ENCODE results near the gene RAD51. TPM values are rescaled to one million over a fixed set of nuclear protein-coding genes. Genes with fewer than 3 reads are reported as not detected.
A peak's percentile ranks its signal among the peaks of the same experiment; 100 is the strongest.

Gene RAD51
- polyA plus RNA-seq, 3 donors: 0.28 to 0.61 TPM; not detected in 1

- peaks cover 34 to 38% of the 10 kb centered on the region in 2 donors for H3K4me1 ChIP-seq (ENCODE audit: control insufficient read depth in 1 of 2, insufficient read depth in 2 of 2, low read length in 2 of 2)
- Mint-ChIP-seq H3K27ac (peak overlapping the region; percentile 31 to 88 (median 80)), H3K36me3 (peaks cover 6 to 15% of the 10 kb centered on the region in 2 donors), H3K4me1 (peaks cover 31% of the 10 kb centered on the region), H3K27me3 (ENCODE audit: low read depth in 3 of 3) (peaks cover 2 to 12% (median 11%) of the 10 kb centered on the region in 3 donors), H3K9me3 (no peaks in the 10 kb centered on the region), H3K4me3 (peak overlapping the region; percentile 85 to 91)
- peak overlapping the region; percentile 95 for H3K4me2 ChIP-seq (replicated peaks; ENCODE audit: extremely low read depth, low read length, poor library complexity, severe bottlenecking)
- H3K27ac ChIP-seq (ENCODE audit: low read depth in 1 of 2, low read length in 2 of 2): peak overlapping the region; percentile 50 to 82
- WGBS (ENCODE audit: insufficient coverage): 26% methylated on average over 42 of the region's 55 CpGs
- intact Hi-C loops (cut with micrococcal nuclease): loop anchor here in 1 of 2 donors (10.0 kb wide), 1 partner anchor 68 kb away; the partner anchor contains the start of gene RAD51
- TF ChIP-seq, protein P1, sequence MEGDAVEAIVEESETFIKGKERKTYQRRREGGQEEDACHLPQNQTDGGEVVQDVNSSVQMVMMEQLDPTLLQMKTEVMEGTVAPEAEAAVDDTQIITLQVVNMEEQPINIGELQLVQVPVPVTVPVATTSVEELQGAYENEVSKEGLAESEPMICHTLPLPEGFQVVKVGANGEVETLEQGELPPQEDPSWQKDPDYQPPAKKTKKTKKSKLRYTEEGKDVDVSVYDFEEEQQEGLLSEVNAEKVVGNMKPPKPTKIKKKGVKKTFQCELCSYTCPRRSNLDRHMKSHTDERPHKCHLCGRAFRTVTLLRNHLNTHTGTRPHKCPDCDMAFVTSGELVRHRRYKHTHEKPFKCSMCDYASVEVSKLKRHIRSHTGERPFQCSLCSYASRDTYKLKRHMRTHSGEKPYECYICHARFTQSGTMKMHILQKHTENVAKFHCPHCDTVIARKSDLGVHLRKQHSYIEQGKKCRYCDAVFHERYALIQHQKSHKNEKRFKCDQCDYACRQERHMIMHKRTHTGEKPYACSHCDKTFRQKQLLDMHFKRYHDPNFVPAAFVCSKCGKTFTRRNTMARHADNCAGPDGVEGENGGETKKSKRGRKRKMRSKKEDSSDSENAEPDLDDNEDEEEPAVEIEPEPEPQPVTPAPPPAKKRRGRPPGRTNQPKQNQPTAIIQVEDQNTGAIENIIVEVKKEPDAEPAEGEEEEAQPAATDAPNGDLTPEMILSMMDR (IDR thresholded peaks at IDR 0.05): no peak
- H2AFZ ChIP-seq (ENCODE audit: insufficient read depth, low read depth, low read length, poor library complexity, severe bottlenecking): peak overlapping the region; percentile 94
- peak in 2 of 3 donors; percentile 13 to 34 for DNase-seq
- H3K4me3 ChIP-seq (replicated peaks in 1 of 3; ENCODE audit: low read depth in 2 of 3, low read length in 3 of 3): peak overlapping the region; percentile 59 to 89 (median 62)
- H3K9me3 ChIP-seq (replicated peaks in 1 of 2; ENCODE audit: control insufficient read depth in 1 of 2, insufficient read depth in 1 of 2, low read length in 2 of 2): no peaks in the 10 kb centered on the region
- no peaks in the 10 kb centered on the region for H3K79me2 ChIP-seq (ENCODE audit: insufficient read depth, low read length)
- H3K36me3 ChIP-seq (replicated peaks in 1 of 2; ENCODE audit: control insufficient read depth in 1 of 2, insufficient read depth in 2 of 2, low read length in 2 of 2): peaks cover 14 to 18% of the 10 kb centered on the region in 2 donors
- no peaks in the 10 kb centered on the region for H4K20me1 ChIP-seq (ENCODE audit: insufficient read depth, low read length)
- no peaks in the 10 kb centered on the region for H3K27me3 ChIP-seq (ENCODE audit: control insufficient read depth in 2 of 2, insufficient read depth in 2 of 2, low read length in 2 of 2)
- peak overlapping the region; percentile 68 for H3K9ac ChIP-seq (ENCODE audit: insufficient read depth, low read length, poor library complexity, severe bottlenecking)
These were observed 68.2 kb downstream of the RAD51 start for GRCh38 chr15:40762919-40763800.

- Mint-ChIP-seq H3K27me3 (ENCODE audit: low read depth in 3 of 3) (peaks cover 2 to 12% (median 11%) of the 10 kb centered on the region in 3 donors), H3K27ac (peak within 1 kb of the TSS; percentile 81 to 97 (median 96)), H3K4me1 (peaks cover 39% of the 10 kb centered on the region), H3K4me3 (peak within 1 kb of the TSS; percentile 85 to 91), H3K9me3 (no peaks in the 10 kb centered on the region), H3K36me3 (peaks cover 11 to 21% of the 10 kb centered on the region in 2 donors)
- WGBS (ENCODE audit: insufficient coverage): under 1% methylated on average over 75 of the region's 75 CpGs
- peak within 1 kb of the TSS; percentile 70 to 82 for H3K27ac ChIP-seq (ENCODE audit: low read depth in 1 of 2, low read length in 2 of 2)
- no peaks in the 10 kb centered on the region for H3K9me3 ChIP-seq (replicated peaks in 1 of 2; ENCODE audit: control insufficient read depth in 1 of 2, insufficient read depth in 1 of 2, low read length in 2 of 2)
- H3K9ac ChIP-seq (ENCODE audit: insufficient read depth, low read length, poor library complexity, severe bottlenecking): peak within 1 kb of the TSS; percentile 68
- TF ChIP-seq, protein P1 (IDR thresholded peaks at IDR 0.05): peak; percentile 57
- peak within 1 kb of the TSS; percentile 94 for H2AFZ ChIP-seq (ENCODE audit: insufficient read depth, low read depth, low read length, poor library complexity, severe bottlenecking)
- H3K4me3 ChIP-seq (replicated peaks in 1 of 3; ENCODE audit: low read depth in 2 of 3, low read length in 3 of 3): peak within 1 kb of the TSS; percentile 59 to 89 (median 62)
- DNase-seq: peak; percentile 56 to 58 (median 57)
- H3K4me1 ChIP-seq (ENCODE audit: control insufficient read depth in 1 of 2, insufficient read depth in 2 of 2, low read length in 2 of 2): peaks cover 41 to 47% of the 10 kb centered on the region in 2 donors
- peak within 1 kb of the TSS; percentile 95 for H3K4me2 ChIP-seq (replicated peaks; ENCODE audit: extremely low read depth, low read length, poor library complexity, severe bottlenecking)
- H3K36me3 ChIP-seq (replicated peaks in 1 of 2; ENCODE audit: control insufficient read depth in 1 of 2, insufficient read depth in 2 of 2, low read length in 2 of 2): peaks cover 14 to 19% of the 10 kb centered on the region in 2 donors
- no peaks in the 10 kb centered on the region for H3K79me2 ChIP-seq (ENCODE audit: insufficient read depth, low read length)
- no peaks in the 10 kb centered on the region for H4K20me1 ChIP-seq (ENCODE audit: insufficient read depth, low read length)
- intact Hi-C loops (cut with micrococcal nuclease): loop anchor here in 1 of 2 donors (10.0 kb wide), 1 partner anchor 69 kb away; the partner anchor contains the start of gene RAD51
- no peaks in the 10 kb centered on the region for H3K27me3 ChIP-seq (ENCODE audit: control insufficient read depth in 2 of 2, insufficient read depth in 2 of 2, low read length in 2 of 2)
These were observed 69.0 kb downstream of the RAD51 start, which contains the start of gene GCHFR for GRCh38 chr15:40763801-40764628. TSS of gene GCHFR (plus strand) at chr15:40764068. CDS start at chr15:40764181, 113 bp downstream.

Measured in CD14-positive monocyte (primary cell).